Measurements from ENCODE around the gene CERS1.
A peak's percentile ranks its signal among the peaks of the same experiment; 100 is the strongest.

The CERS1 gene

GRCh38 chr19:18942692-18943091, 46.7 kb upstream of the CERS1 start:
- DNase-seq: no peak
- no peak for ATAC-seq (ENCODE audit: insufficient read depth, low read depth)
- TF ChIP-seq, protein P1, sequence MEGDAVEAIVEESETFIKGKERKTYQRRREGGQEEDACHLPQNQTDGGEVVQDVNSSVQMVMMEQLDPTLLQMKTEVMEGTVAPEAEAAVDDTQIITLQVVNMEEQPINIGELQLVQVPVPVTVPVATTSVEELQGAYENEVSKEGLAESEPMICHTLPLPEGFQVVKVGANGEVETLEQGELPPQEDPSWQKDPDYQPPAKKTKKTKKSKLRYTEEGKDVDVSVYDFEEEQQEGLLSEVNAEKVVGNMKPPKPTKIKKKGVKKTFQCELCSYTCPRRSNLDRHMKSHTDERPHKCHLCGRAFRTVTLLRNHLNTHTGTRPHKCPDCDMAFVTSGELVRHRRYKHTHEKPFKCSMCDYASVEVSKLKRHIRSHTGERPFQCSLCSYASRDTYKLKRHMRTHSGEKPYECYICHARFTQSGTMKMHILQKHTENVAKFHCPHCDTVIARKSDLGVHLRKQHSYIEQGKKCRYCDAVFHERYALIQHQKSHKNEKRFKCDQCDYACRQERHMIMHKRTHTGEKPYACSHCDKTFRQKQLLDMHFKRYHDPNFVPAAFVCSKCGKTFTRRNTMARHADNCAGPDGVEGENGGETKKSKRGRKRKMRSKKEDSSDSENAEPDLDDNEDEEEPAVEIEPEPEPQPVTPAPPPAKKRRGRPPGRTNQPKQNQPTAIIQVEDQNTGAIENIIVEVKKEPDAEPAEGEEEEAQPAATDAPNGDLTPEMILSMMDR (IDR thresholded peaks at IDR 0.05; ENCODE audit: borderline replicate concordance, extremely low read depth, low read length, poor library complexity, severe bottlenecking): no peak
- TF ChIP-seq EZH2 (IDR thresholded peaks at IDR 0.05; ENCODE audit: borderline replicate concordance, low read depth, low read length, severe bottlenecking): no peak

GRCh38 chr19:18941628-18942354, 45.8 kb upstream of the CERS1 start:
- no peaks in the 10 kb centered on the region for H4K20me1 ChIP-seq (ENCODE audit: insufficient read depth, low read length)
- ATAC-seq (ENCODE audit: insufficient read depth, low read depth) (no peak), DNase-seq (no peak)
- peaks cover 17% of the 10 kb centered on the region for H3K4me1 ChIP-seq (ENCODE audit: insufficient read depth, low read length)
- H3K79me2 ChIP-seq (ENCODE audit: insufficient read depth, low read length): no peaks in the 10 kb centered on the region
- no peak overlapping the region for H3K27ac ChIP-seq (ENCODE audit: low read length)
- peak overlapping the region; percentile 68 for H2AFZ ChIP-seq (ENCODE audit: low read depth, low read length)
- no peak overlapping the region for H3K9ac ChIP-seq (ENCODE audit: low read depth, low read length)
- H3K27me3 ChIP-seq (ENCODE audit: insufficient read depth, low read length, poor library complexity): no peaks in the 10 kb centered on the region
- H3K4me3 ChIP-seq (ENCODE audit: low read depth in 1 of 2, low read length in 2 of 2): peak overlapping the region in 1 of 2 experiments; percentile 45; a peak in 1 of 4 replicates
- peak overlapping the region; percentile 60 for H3K4me2 ChIP-seq (ENCODE audit: insufficient read depth, low read length)
- no peak for TF ChIP-seq EZH2 (IDR thresholded peaks at IDR 0.05; ENCODE audit: borderline replicate concordance, low read depth, low read length, severe bottlenecking)
- TF ChIP-seq, protein P1 (IDR thresholded peaks at IDR 0.05; ENCODE audit: borderline replicate concordance, extremely low read depth, low read length, poor library complexity, severe bottlenecking): no peak
- H3K9me3 ChIP-seq (ENCODE audit: insufficient read depth, low read length, severe bottlenecking): no peaks in the 10 kb centered on the region
- H3K36me3 ChIP-seq (ENCODE audit: insufficient read depth, low read length): no peaks in the 10 kb centered on the region

More at GRCh38 chr19:18942692-18943091, 46.7 kb upstream of the CERS1 start:
- H3K4me2 ChIP-seq (ENCODE audit: insufficient read depth, low read length): no peak overlapping the region
- H3K4me3 ChIP-seq (ENCODE audit: low read depth in 1 of 2, low read length in 2 of 2): no peak overlapping the region
- H3K27ac ChIP-seq (ENCODE audit: low read length): no peak overlapping the region
- no peak overlapping the region for H3K9ac ChIP-seq (ENCODE audit: low read depth, low read length)
- H3K9me3 ChIP-seq (ENCODE audit: insufficient read depth, low read length, severe bottlenecking): no peaks in the 10 kb centered on the region
- no peaks in the 10 kb centered on the region for H3K36me3 ChIP-seq (ENCODE audit: insufficient read depth, low read length)
- H3K27me3 ChIP-seq (ENCODE audit: insufficient read depth, low read length, poor library complexity): no peaks in the 10 kb centered on the region
- H4K20me1 ChIP-seq (ENCODE audit: insufficient read depth, low read length): no peaks in the 10 kb centered on the region
- H3K79me2 ChIP-seq (ENCODE audit: insufficient read depth, low read length): no peaks in the 10 kb centered on the region
- no peak overlapping the region for H2AFZ ChIP-seq (ENCODE audit: low read depth, low read length)
- H3K4me1 ChIP-seq (ENCODE audit: insufficient read depth, low read length): peaks cover 17% of the 10 kb centered on the region

- no peak within 1 kb of the TSS; the same call in 1 of the 2 replicates for H3K27ac ChIP-seq (ENCODE audit: low read length)
- DNase-seq: peak; percentile 78
- H4K20me1 ChIP-seq (ENCODE audit: insufficient read depth, low read length): no peaks in the 10 kb centered on the region
- no peaks in the 10 kb centered on the region for H3K27me3 ChIP-seq (ENCODE audit: insufficient read depth, low read length, poor library complexity)
- H3K9ac ChIP-seq (ENCODE audit: low read depth, low read length): peak within 1 kb of the TSS; percentile 82
- H3K4me2 ChIP-seq (ENCODE audit: insufficient read depth, low read length): peak within 1 kb of the TSS; percentile 92
- H3K79me2 ChIP-seq (ENCODE audit: insufficient read depth, low read length): no peaks in the 10 kb centered on the region
- H2AFZ ChIP-seq (ENCODE audit: low read depth, low read length): peak within 1 kb of the TSS; percentile 80
- peak within 1 kb of the TSS; percentile 36 to 67; a peak in 3 of 4 replicates for H3K4me3 ChIP-seq (ENCODE audit: low read depth in 1 of 2, low read length in 2 of 2)
- no peaks in the 10 kb centered on the region for H3K9me3 ChIP-seq (ENCODE audit: insufficient read depth, low read length, severe bottlenecking)
- H3K36me3 ChIP-seq (ENCODE audit: insufficient read depth, low read length): no peaks in the 10 kb centered on the region
- ATAC-seq (ENCODE audit: insufficient read depth, low read depth): peak; percentile 91
- TF ChIP-seq, protein P1 (IDR thresholded peaks at IDR 0.05; ENCODE audit: borderline replicate concordance, extremely low read depth, low read length, poor library complexity, severe bottlenecking): peak; percentile 47
- no peak for TF ChIP-seq EZH2 (IDR thresholded peaks at IDR 0.05; ENCODE audit: borderline replicate concordance, low read depth, low read length, severe bottlenecking)
- peaks cover 17% of the 10 kb centered on the region for H3K4me1 ChIP-seq (ENCODE audit: insufficient read depth, low read length)
Measured at GRCh38 chr19:18940769-18941627, 45.0 kb upstream of the CERS1 start, which contains the start of gene HOMER3. Gene HOMER3, minus strand, starts transcription at chr19:18941217. Its CDS starts 2,235 bp downstream, at chr19:18938982.

All from DND-41 (cell line).